Mesendoderm (in vitro differentiated cells): ENCODE results near the gene CPNE9.
A peak's percentile ranks its signal among the peaks of the same experiment; 100 is the strongest.

ENCODE experiments used
- DNase-seq: peaks from one replicate; pipeline ENCODE4 v3.0.0; 2013
- H2AK5ac ChIP-seq: 2 replicates; pipeline ENCODE4 v1.6.1; 2013; ENCODE audit warnings: low read length, inconsistent platforms
- H2BK120ac ChIP-seq: 2 replicates; pipeline ENCODE4 v1.6.1; 2013; ENCODE audit warnings: low read depth, mild to moderate bottlenecking, low read length, moderate library complexity, mixed read lengths
- H2BK15ac ChIP-seq: replicated peaks from 2 replicates; pipeline ENCODE4 v1.6.1; 2013; ENCODE audit warnings: low read depth, mild to moderate bottlenecking, moderate library complexity
- H2BK5ac ChIP-seq: 2 replicates; pipeline ENCODE4 v1.6.1; 2013; ENCODE audit warnings: low read length, inconsistent platforms
- H3K18ac ChIP-seq: 2 replicates; pipeline ENCODE4 v1.6.1; 2013; ENCODE audit warnings: mild to moderate bottlenecking, low read length, mixed read lengths
- H3K23ac ChIP-seq: one replicate; pipeline ENCODE4 v1.6.1; 2013; ENCODE audit warnings: low read length
- H3K27ac ChIP-seq: 2 replicates; pipeline ENCODE4 v1.5.1; 2013; ENCODE audit warnings: low read depth, mild to moderate bottlenecking, inconsistent platforms, low read length, moderate library complexity
- H3K27me3 ChIP-seq: 2 replicates; pipeline ENCODE4 v1.6.1; 2013; ENCODE audit warnings: low read length, control low read depth, mild to moderate bottlenecking, inconsistent platforms; ENCODE audit not compliant: insufficient read depth, poor library complexity
- H3K36me3 ChIP-seq: 2 replicates; pipeline ENCODE4 v1.6.1; 2013; ENCODE audit warnings: low read length, inconsistent platforms; ENCODE audit not compliant: control insufficient read depth, insufficient read depth
- H3K4ac ChIP-seq: one replicate; pipeline ENCODE4 v1.6.1; 2013; ENCODE audit warnings: low read depth, mild to moderate bottlenecking, low read length, moderate library complexity
- H3K4me1 ChIP-seq: 2 replicates; pipeline ENCODE4 v1.6.1; 2013; ENCODE audit warnings: low read depth, low read length, inconsistent platforms; ENCODE audit not compliant: control insufficient read depth
- H3K4me2 ChIP-seq: 2 replicates; pipeline ENCODE4 v1.6.1; 2013; ENCODE audit warnings: low read length
- H3K4me3 ChIP-seq: 2 replicates; pipeline ENCODE4 v1.5.1; 2013; ENCODE audit warnings: mild to moderate bottlenecking, low read length
- H3K56ac ChIP-seq: one replicate; pipeline ENCODE4 v1.6.1; 2013; ENCODE audit warnings: low read length
- H3K79me1 ChIP-seq: 2 replicates; pipeline ENCODE4 v1.6.1; 2013; ENCODE audit warnings: low read length, inconsistent platforms
- H3K79me2 ChIP-seq: 2 replicates; pipeline ENCODE4 v1.6.1; 2013; ENCODE audit warnings: mild to moderate bottlenecking, low read length; ENCODE audit not compliant: control insufficient read depth, insufficient read depth
- H3K9ac ChIP-seq: 2 replicates; pipeline ENCODE4 v1.6.1; 2013; ENCODE audit warnings: low read length, inconsistent platforms
- H4K5ac ChIP-seq: one replicate; pipeline ENCODE4 v1.6.1; 2013; ENCODE audit warnings: low read length
- H4K8ac ChIP-seq: one replicate; pipeline ENCODE4 v1.6.1; 2013; ENCODE audit warnings: low read depth, mild to moderate bottlenecking, control low read depth, low read length, moderate library complexity
- WGBS: extraction: QIAGEN DNeasy Blood & Tissue Kit; methylation state at CpG from one replicate; pipeline ENCODE4 v1.1.7; 2013; ENCODE audit warnings: low lambda C conversion rate, missing lambda C conversion rate; ENCODE audit not compliant: insufficient coverage; ENCODE audit errors: extremely low coverage; 5-methylcytosine and 5-hydroxymethylcytosine counted together

CPNE9 gene

DNA sequence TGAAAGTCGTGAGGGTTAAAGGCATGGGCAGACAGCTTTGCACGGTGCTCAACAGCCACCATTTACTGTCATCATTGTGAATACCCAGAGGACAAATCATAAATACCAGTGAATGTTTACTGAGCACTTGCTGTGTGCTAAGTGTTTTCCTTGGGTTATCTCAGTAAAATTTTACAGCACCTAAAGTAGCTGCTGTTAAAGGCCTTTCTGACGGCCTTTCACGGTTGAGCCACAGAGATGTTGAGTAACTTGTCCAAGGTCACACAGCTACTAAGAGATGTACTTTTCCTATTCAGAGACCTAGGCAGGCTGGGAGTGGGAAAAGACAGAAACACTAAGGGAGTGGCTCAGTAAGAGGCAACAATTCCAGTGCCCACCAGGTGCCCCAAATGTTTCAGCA lies 393 bp upstream of the CPNE9 start:
- H3K23ac ChIP-seq: no peak overlapping the region
- no peak for DNase-seq
- no peaks in the 10 kb centered on the region for H3K79me1 ChIP-seq
- no peak overlapping the region for H3K18ac ChIP-seq
- H2AK5ac ChIP-seq: no peak overlapping the region
- no peak overlapping the region for H3K56ac ChIP-seq
- H3K4me3 ChIP-seq: no peak overlapping the region
- no peak overlapping the region for H3K4ac ChIP-seq
- H3K9ac ChIP-seq: no peak overlapping the region
- no peak overlapping the region for H3K27ac ChIP-seq
- H3K27me3 ChIP-seq: peaks cover 2% of the 10 kb centered on the region
- no peak overlapping the region for H2BK120ac ChIP-seq
- no peaks in the 10 kb centered on the region for H3K36me3 ChIP-seq
- H3K79me2 ChIP-seq: no peaks in the 10 kb centered on the region
- H4K5ac ChIP-seq: no peak overlapping the region
- H3K4me1 ChIP-seq: no peaks in the 10 kb centered on the region
- no CpG with 5 or more reads among the region's 4 CpGs for WGBS
- no peak overlapping the region for H2BK15ac ChIP-seq
- no peak overlapping the region for H4K8ac ChIP-seq
- H2BK5ac ChIP-seq: no peak overlapping the region
- H3K4me2 ChIP-seq: no peak overlapping the region

DNA sequence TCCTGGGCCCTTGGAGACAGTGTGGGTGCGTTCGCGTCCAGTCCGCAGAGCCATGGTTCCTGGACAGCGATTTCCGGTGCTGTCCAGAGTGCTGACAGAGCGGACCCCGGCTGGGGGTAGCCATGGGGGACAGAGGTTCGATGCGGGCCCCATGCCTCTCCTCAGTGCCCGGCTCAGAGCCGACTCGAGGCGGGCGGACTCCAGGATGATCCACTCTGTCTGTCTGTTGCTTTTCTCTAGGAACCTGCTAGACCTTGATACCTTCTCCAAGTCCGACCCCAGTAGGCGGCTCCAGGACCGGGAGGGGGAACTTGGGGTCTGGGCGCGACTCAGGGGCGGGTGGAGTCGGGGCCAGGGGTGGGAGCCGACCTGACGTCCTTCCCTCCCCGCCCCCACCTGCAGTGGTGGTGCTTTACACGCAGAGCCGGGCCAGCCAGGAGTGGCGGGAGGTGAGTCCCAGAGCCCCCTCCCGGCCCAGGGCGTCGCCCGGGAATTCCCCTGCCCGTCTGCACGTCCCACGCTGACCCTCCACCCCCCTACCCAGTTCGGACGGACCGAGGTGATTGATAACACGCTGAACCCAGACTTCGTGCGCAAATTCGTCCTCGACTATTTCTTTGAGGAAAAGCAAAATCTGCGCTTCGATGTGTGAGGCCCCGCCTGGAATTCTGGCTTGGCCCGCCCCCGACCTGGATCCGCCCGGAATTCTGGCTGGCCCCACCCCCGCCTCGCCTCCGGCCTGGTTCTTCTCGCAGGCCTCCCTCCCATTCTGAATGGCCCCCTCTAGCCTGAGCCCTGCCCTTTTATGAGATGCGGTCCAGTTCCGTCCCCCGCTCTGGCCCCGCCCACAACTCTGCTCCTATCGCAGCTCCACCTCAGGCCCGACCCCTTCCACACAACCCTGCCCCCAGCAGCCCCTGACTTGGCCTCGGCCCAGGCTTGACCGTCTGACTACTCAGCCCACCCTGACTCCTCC lies 1.0 kb downstream of the CPNE9 start:
- Histone ChIP-seq H3K79me1 (no peaks in the 10 kb centered on the region), H3K4ac (no peak overlapping the region), H3K27ac (no peak overlapping the region), H3K27me3 (peaks cover 2% of the 10 kb centered on the region), H3K23ac (no peak overlapping the region), H3K56ac (peak overlapping the region; percentile 49), H3K4me2 (peak overlapping the region; percentile 99), H3K4me1 (no peaks in the 10 kb centered on the region), H3K18ac (no peak overlapping the region), H3K9ac (no peak overlapping the region), H4K5ac (no peak overlapping the region), H3K79me2 (no peaks in the 10 kb centered on the region), H2AK5ac (no peak overlapping the region), H2BK5ac (no peak overlapping the region), H4K8ac (no peak overlapping the region), H2BK120ac (no peak overlapping the region), H3K4me3 (peak overlapping the region; percentile 46), H2BK15ac (no peak overlapping the region), H3K36me3 (no peaks in the 10 kb centered on the region)
- peak; percentile 92 for DNase-seq
- WGBS: no CpG with 5 or more reads among the region's 62 CpGs

DNA sequence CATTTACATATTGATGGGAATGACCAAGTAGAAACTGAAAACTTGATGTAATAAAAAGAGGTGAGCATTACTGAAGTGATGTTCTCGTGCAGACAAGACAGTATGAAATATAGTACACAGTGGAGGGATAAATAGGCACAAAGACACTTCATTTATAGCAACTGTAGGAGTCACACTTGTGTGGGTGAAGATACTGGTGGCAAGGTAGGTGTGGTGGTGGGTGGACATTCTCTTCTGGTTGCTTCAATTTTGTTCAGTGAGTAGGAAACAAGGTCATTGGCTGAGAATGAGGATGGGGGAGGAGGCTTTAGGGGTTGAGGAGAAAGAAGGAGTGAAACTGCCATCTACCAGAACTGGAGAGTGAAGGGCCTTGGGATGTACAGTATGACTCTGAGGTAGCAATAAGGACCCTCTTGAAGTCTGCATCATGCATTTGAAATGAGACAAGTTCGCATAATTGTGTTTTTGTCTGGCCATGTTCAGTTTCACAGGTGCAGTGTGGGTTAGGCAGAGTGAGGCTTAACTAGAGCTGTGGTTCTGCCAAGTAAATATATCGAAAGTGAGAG lies 6.6 kb downstream of the CPNE9 start:
- H3K4ac ChIP-seq: no peak overlapping the region
- no peaks in the 10 kb centered on the region for H3K27me3 ChIP-seq
- no peak overlapping the region for H3K23ac ChIP-seq
- no peak overlapping the region for H2BK5ac ChIP-seq
- H3K4me1 ChIP-seq: no peaks in the 10 kb centered on the region
- H3K9ac ChIP-seq: no peak overlapping the region
- no peak overlapping the region for H3K56ac ChIP-seq
- no peak overlapping the region for H4K5ac ChIP-seq
- no peak overlapping the region for H3K4me3 ChIP-seq
- no peak for DNase-seq
- no peaks in the 10 kb centered on the region for H3K79me2 ChIP-seq
- no peak overlapping the region for H3K27ac ChIP-seq
- H2AK5ac ChIP-seq: no peak overlapping the region
- H2BK120ac ChIP-seq: no peak overlapping the region
- H3K18ac ChIP-seq: no peak overlapping the region
- H4K8ac ChIP-seq: no peak overlapping the region
- H3K4me2 ChIP-seq: no peak overlapping the region
- H3K79me1 ChIP-seq: no peaks in the 10 kb centered on the region
- no peaks in the 10 kb centered on the region for H3K36me3 ChIP-seq
- no peak overlapping the region for H2BK15ac ChIP-seq
- no CpG with 5 or more reads among the region's 3 CpGs for WGBS

DNA sequence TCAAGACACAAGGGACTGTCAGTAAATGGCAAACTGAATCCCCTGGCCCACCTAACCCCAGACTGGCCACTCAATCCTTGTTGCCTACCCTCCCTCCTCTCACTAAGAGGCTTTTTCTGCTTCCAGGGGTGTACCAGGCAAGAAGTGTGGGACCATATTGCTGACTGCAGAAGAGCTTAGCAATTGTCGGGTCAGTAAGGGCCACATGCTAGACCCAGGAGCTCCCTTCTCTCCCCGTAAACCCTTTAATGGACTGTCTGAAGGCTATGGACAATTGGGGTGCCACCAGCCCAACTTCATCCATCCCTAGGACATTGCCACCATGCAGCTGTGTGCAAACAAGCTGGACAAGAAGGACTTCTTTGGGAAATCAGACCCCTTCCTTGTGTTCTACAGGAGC lies 8.8 kb downstream of the CPNE9 start:
- no peak for DNase-seq
- no peak overlapping the region for H3K18ac ChIP-seq
- no peak overlapping the region for H2BK120ac ChIP-seq
- no peak overlapping the region for H3K23ac ChIP-seq
- H3K27ac ChIP-seq: no peak overlapping the region
- no peak overlapping the region for H4K8ac ChIP-seq
- H3K4me1 ChIP-seq: no peaks in the 10 kb centered on the region
- H3K4me2 ChIP-seq: no peak overlapping the region
- no peak overlapping the region for H2AK5ac ChIP-seq
- H3K56ac ChIP-seq: no peak overlapping the region
- no peaks in the 10 kb centered on the region for H3K79me1 ChIP-seq
- H3K4ac ChIP-seq: no peak overlapping the region
- H2BK15ac ChIP-seq: no peak overlapping the region
- no peaks in the 10 kb centered on the region for H3K79me2 ChIP-seq
- no CpG with 5 or more reads among the region's 2 CpGs for WGBS
- no peaks in the 10 kb centered on the region for H3K27me3 ChIP-seq
- no peaks in the 10 kb centered on the region for H3K36me3 ChIP-seq
- no peak overlapping the region for H3K9ac ChIP-seq
- H3K4me3 ChIP-seq: no peak overlapping the region
- H4K5ac ChIP-seq: no peak overlapping the region
- no peak overlapping the region for H2BK5ac ChIP-seq

DNA sequence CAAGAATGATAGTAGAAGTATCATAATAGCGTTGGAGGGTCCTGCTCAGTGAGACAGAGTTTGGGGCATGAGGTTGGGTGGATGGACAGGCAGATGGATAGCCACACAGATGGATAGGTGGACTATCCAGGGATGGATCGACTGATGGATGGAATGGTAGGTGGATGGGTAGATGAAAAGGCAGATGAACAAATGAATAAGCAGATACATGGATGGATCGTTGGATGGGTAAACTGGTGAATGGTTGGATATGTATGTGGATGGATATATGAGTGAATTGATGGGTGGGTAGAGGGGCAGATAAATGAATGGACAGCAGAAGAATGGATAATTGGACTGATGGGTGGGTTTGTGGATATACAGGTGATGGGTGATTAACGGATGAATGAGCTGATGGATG lies 9.5 kb downstream of the CPNE9 start:
- no peak overlapping the region for H3K4ac ChIP-seq
- H3K79me2 ChIP-seq: no peaks in the 10 kb centered on the region
- no peak for DNase-seq
- H2BK120ac ChIP-seq: no peak overlapping the region
- no peak overlapping the region for H3K4me2 ChIP-seq
- H3K79me1 ChIP-seq: no peaks in the 10 kb centered on the region
- H3K4me1 ChIP-seq: no peaks in the 10 kb centered on the region
- H3K27me3 ChIP-seq: no peaks in the 10 kb centered on the region
- H2AK5ac ChIP-seq: no peak overlapping the region
- 100% methylated on average over 1 of the region's 4 CpGs for WGBS
- H3K9ac ChIP-seq: no peak overlapping the region
- H4K5ac ChIP-seq: no peak overlapping the region
- H2BK5ac ChIP-seq: no peak overlapping the region
- no peak overlapping the region for H3K18ac ChIP-seq
- no peaks in the 10 kb centered on the region for H3K36me3 ChIP-seq
- no peak overlapping the region for H4K8ac ChIP-seq
- H2BK15ac ChIP-seq: no peak overlapping the region
- H3K56ac ChIP-seq: no peak overlapping the region
- no peak overlapping the region for H3K27ac ChIP-seq
- H3K23ac ChIP-seq: no peak overlapping the region
- H3K4me3 ChIP-seq: no peak overlapping the region
